SU-DHL-6 (cell line): ENCODE measurements around the gene TLR9.

Source experiments
- H2AFZ ChIP-seq: fragments of 200-600 bp; sonication (generic); 2 replicates; pipeline ENCODE4 v1.6.1; 2014; ENCODE audit warnings: low read depth, mild to moderate bottlenecking, moderate library complexity, mixed read lengths, antibody characterized with exemption, low read length; ENCODE audit not compliant: severe bottlenecking
- H3F3A ChIP-seq: fragments of 200-600 bp; shearing (Covaris generic); 2 replicates; pipeline ENCODE4 v1.6.0; 2016; ENCODE audit warnings: antibody characterized with exemption, mild to moderate bottlenecking; ENCODE audit not compliant: insufficient read depth
- H3K27ac ChIP-seq: fragments of 200-600 bp; sonication (generic); 2 replicates; pipeline ENCODE4 v1.5.1; 2016; ENCODE audit warnings: low read depth, mild to moderate bottlenecking, low read length, moderate library complexity, mixed read lengths
- H3K27me3 ChIP-seq: fragments of 200-600 bp; sonication (generic), shearing (Covaris generic); 2 replicates; pipeline ENCODE4 v1.6.0; 2014; ENCODE audit warnings: mild to moderate bottlenecking, low read length
- H3K36me3 ChIP-seq: fragments of 200-600 bp; sonication (generic); 2 replicates; pipeline ENCODE4 v1.6.1; 2014; ENCODE audit warnings: mild to moderate bottlenecking, low read length, mixed read lengths
- H3K4me2 ChIP-seq: fragments of 300-600, 200-600 bp; shearing (Covaris generic), sonication (generic); 2 replicates; pipeline ENCODE4 v1.6.0; 2014; ENCODE audit warnings: low read length, low read depth, mild to moderate bottlenecking; ENCODE audit not compliant: poor library complexity, severe bottlenecking
- H3K4me3 ChIP-seq: fragments of 200-600 bp; sonication (generic); 2 replicates; pipeline ENCODE4 v1.5.1; 2014; ENCODE audit warnings: antibody characterized with exemption, low read length, mild to moderate bottlenecking, mixed read lengths; ENCODE audit not compliant: insufficient read depth, poor library complexity, severe bottlenecking
- H3K79me2 ChIP-seq: fragments of 200-600 bp; sonication (generic); 2 replicates; pipeline ENCODE4 v1.6.1; 2014; ENCODE audit warnings: mild to moderate bottlenecking, low read length, moderate library complexity; ENCODE audit not compliant: insufficient read depth
- H3K9ac ChIP-seq: fragments of 200-600 bp; sonication (generic); 2 replicates; pipeline ENCODE4 v1.7.0; 2014; ENCODE audit warnings: mild to moderate bottlenecking, low read length
- H3K9me2 ChIP-seq: fragments of 200-600 bp; sonication (generic); replicated peaks from 2 replicates; pipeline ENCODE4 v1.6.1; 2014; ENCODE audit warnings: low read length; ENCODE audit not compliant: insufficient read depth
- H3K9me3 ChIP-seq: fragments of 200-600 bp; sonication (generic); 2 replicates; pipeline ENCODE4 v1.6.1; 2014; ENCODE audit warnings: low read length, mixed read lengths; ENCODE audit not compliant: insufficient read depth
- H4K20me1 ChIP-seq: fragments of 200-600 bp; sonication (generic); 2 replicates; pipeline ENCODE4 v1.6.1; 2014; ENCODE audit warnings: low read depth, mild to moderate bottlenecking, antibody characterized with exemption, low read length, moderate library complexity, mixed read lengths
- EZH2phosphoT487 ChIP-seq: fragments of 200-600 bp; sonication (generic), shearing (Covaris generic); conservative IDR thresholded peaks from 2 replicates; pipeline ENCODE4 v1.6.1; 2018; ENCODE audit warnings: mild to moderate bottlenecking, antibody characterized with exemption, low read length, moderate library complexity, mixed read lengths
- TF ChIP-seq, protein P1 (sequence below): fragments of 200-600 bp; sonication (generic); IDR thresholded peaks from one replicate; pipeline ENCODE4 v1.5.1; 2017; ENCODE audit warnings: antibody characterized with exemption, mild to moderate bottlenecking, low read length, moderate library complexity; ENCODE audit not compliant: insufficient read depth, poor library complexity, severe bottlenecking

TLR9 gene

GRCh38 chr3:52216585-52217408, 8.6 kb downstream of the TLR9 start:
- no peak overlapping the region for H3K9ac ChIP-seq
- H3K36me3 ChIP-seq = peaks cover 5% of the 10 kb centered on the region; the same call in 1 of the 2 replicates
- no peak overlapping the region for H3K27ac ChIP-seq
- no peak overlapping the region for H3K4me2 ChIP-seq
- no peaks in the 10 kb centered on the region for H3K27me3 ChIP-seq
- no peak overlapping the region for H3K4me3 ChIP-seq
- no peak overlapping the region for H2AFZ ChIP-seq
- H4K20me1 ChIP-seq = no peaks in the 10 kb centered on the region
- H3F3A ChIP-seq = no peaks in the 10 kb centered on the region
- H3K79me2 ChIP-seq = 0 out of 2 replicates have a peak, but pooled peaks cover under 1% of the 10 kb centered on the region
- H3K9me2 ChIP-seq = no peaks in the 10 kb centered on the region
- TF ChIP-seq, protein P1, sequence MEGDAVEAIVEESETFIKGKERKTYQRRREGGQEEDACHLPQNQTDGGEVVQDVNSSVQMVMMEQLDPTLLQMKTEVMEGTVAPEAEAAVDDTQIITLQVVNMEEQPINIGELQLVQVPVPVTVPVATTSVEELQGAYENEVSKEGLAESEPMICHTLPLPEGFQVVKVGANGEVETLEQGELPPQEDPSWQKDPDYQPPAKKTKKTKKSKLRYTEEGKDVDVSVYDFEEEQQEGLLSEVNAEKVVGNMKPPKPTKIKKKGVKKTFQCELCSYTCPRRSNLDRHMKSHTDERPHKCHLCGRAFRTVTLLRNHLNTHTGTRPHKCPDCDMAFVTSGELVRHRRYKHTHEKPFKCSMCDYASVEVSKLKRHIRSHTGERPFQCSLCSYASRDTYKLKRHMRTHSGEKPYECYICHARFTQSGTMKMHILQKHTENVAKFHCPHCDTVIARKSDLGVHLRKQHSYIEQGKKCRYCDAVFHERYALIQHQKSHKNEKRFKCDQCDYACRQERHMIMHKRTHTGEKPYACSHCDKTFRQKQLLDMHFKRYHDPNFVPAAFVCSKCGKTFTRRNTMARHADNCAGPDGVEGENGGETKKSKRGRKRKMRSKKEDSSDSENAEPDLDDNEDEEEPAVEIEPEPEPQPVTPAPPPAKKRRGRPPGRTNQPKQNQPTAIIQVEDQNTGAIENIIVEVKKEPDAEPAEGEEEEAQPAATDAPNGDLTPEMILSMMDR = no peak
- TF ChIP-seq EZH2phosphoT487 = no peak
- no peaks in the 10 kb centered on the region for H3K9me3 ChIP-seq

DNA sequence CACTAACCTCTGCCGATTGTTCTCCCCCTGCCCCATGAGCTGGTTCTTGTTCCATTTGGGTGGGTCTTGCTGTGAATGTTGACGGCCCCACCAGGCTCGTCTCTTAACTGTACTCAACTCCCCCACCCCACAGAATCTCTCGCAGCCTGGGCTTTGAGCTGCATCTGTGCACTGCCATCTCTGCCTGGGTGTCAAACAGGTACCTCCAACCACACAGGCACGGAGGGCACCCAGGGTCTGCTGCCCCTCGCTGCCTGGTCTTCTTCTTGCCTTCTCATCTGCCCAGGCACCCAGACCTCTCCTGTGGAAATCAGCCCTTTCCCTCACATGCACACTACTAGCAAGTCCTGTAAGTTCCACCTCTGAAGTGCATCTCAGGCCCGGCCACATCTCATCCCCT, 10.1 kb downstream of the TLR9 start:
- Histone ChIP-seq H3K4me3 (no peak overlapping the region), H3K36me3 (peaks cover 5% of the 10 kb centered on the region; the same call in 1 of the 2 replicates), H3K27me3 (no peaks in the 10 kb centered on the region), H3K79me2 (no peaks in the 10 kb centered on the region), H2AFZ (no peak overlapping the region), H3F3A (no peaks in the 10 kb centered on the region), H3K9me2 (no peaks in the 10 kb centered on the region), H3K4me2 (no peak overlapping the region), H3K9ac (no peak overlapping the region), H4K20me1 (no peaks in the 10 kb centered on the region), H3K27ac (no peak overlapping the region), H3K9me3 (no peaks in the 10 kb centered on the region)
- no peak for TF ChIP-seq EZH2phosphoT487
- TF ChIP-seq, protein P1 = no peak

DNA sequence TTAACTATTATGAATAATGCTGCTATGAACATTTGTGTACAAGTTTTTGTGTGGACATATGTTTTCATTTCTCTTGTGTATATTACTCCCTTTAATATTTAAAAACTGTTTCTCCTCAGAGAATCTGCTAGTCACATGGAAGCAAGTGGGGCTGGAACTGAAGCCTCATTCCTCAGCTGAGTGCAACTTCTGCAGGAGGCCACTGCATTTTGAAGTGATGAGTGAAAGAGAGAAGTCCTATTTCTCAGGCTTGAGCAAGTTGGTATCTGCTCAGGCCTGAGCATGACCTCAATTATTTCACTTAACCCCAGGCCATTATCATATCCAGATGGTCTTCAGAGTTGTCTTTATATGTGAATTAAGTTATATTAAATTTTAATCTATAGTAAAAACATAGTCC, 11.5 kb downstream of the TLR9 start:
- Histone ChIP-seq H3K9me3 (no peaks in the 10 kb centered on the region), H3K4me2 (no peak overlapping the region), H3K79me2 (no peaks in the 10 kb centered on the region), H3K27me3 (no peaks in the 10 kb centered on the region), H3K9ac (no peak overlapping the region), H3K4me3 (no peak overlapping the region), H3F3A (no peaks in the 10 kb centered on the region), H3K9me2 (no peaks in the 10 kb centered on the region), H3K36me3 (peaks cover 5% of the 10 kb centered on the region; the same call in 1 of the 2 replicates), H2AFZ (no peak overlapping the region), H3K27ac (no peak overlapping the region), H4K20me1 (no peaks in the 10 kb centered on the region)
- TF ChIP-seq, protein P1 = no peak
- no peak for TF ChIP-seq EZH2phosphoT487
